GM21447 (cell line): Measurements from ENCODE around the gene ACOT4.
"Not testable (repeated sequence)": the region's sequence is repeated elsewhere in the genome, so short reads cannot be mapped to it uniquely, and the experiment has no call there.

ENCODE experiments used
- ATAC-seq: cut with Tn5 transposase; IDR thresholded peaks from one replicate; pipeline ENCODE4 v1.9.1; 2021; ENCODE audit not compliant: unreplicated experiment

The ACOT4 gene, protein sequence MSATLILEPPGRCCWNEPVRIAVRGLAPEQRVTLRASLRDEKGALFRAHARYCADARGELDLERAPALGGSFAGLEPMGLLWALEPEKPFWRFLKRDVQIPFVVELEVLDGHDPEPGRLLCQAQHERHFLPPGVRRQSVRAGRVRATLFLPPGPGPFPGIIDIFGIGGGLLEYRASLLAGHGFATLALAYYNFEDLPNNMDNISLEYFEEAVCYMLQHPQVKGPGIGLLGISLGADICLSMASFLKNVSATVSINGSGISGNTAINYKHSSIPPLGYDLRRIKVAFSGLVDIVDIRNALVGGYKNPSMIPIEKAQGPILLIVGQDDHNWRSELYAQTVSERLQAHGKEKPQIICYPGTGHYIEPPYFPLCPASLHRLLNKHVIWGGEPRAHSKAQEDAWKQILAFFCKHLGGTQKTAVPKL

GRCh38 chr14:73591690-73592449 lies at the start of gene ACOT4:
Gene ACOT4, plus strand, starts transcription at chr14:73591873. Its CDS starts 87 bp downstream, at chr14:73591960.
- ATAC-seq = peak; percentile 56

GRCh38 chr14:73542961-73543360 lies 48.7 kb upstream of the ACOT4 start:
- ATAC-seq = not testable (repeated sequence)

DNA sequence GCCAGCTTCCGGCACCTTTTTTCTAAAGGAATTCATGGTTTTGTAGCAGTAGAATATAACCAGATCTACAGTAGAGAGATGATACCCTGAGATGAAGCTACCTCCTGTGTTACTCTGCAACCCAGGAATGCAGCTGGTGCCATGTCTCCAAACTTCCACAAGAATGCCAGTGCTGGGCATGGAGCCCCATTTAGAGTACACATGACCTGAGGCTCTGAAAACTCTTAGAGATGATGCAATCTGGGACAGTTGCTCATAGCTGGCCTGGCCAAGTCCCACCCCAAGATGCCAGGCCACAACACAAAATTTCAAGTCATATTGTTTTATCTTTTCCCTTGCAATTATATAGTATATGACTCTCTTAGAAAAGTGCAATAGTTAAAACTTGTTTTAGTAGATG lies 46.3 kb upstream of the ACOT4 start:
- ATAC-seq = not testable (repeated sequence)

- not testable (repeated sequence) for ATAC-seq
Measured at GRCh38 chr14:73549097-73549496, 42.6 kb upstream of the ACOT4 start.

- not testable (repeated sequence) for ATAC-seq
Measured at GRCh38 chr14:73549889-73550524, 41.7 kb upstream of the ACOT4 start.

DNA sequence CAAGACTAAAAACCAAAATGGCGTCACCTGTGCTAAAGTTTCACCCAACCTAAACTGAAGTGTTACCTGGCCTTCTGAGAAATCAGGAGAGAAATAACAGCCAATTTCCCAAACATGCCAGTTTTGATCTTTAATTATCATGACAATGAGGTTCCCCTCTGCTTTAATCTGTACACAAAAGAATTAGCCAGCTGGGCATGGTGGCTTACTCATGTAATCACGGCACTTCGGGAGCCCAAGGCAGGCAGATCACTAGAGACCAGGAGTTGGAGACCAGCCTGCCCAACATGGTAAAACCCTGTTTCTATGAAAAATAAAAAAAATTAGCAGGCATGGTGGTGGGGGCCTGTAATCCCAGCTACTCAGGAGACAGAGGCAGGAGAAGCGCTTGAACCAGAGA lies 37.8 kb upstream of the ACOT4 start:
- no peak for ATAC-seq

- not testable (repeated sequence) for ATAC-seq
Measured at GRCh38 chr14:73557201-73557600, 34.5 kb upstream of the ACOT4 start.

GRCh38 chr14:73558238-73558637 lies 33.4 kb upstream of the ACOT4 start:
- ATAC-seq = not testable (repeated sequence)

- not testable (repeated sequence) for ATAC-seq
Measured at GRCh38 chr14:73562256-73562655, 29.4 kb upstream of the ACOT4 start.

DNA sequence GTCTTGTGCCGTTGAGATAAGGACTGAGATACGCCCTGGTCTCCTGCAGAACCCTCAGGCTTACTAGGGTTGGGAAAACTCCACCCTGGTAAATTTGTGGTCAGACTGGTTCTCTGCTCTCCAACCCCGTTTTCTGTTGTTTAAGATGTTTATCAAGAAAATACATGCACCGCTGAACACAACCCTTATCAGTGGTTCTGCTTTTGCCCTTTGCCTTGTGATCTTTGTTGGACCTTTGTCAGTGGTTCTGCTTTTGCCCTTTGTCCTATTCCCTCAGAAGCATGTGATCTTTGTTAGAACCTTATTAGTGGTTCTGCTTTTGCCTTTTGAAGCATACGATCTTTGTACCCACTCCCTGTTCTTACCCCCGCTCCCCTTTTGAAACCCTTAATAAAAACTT lies 29.0 kb upstream of the ACOT4 start:
- not testable (repeated sequence) for ATAC-seq

DNA sequence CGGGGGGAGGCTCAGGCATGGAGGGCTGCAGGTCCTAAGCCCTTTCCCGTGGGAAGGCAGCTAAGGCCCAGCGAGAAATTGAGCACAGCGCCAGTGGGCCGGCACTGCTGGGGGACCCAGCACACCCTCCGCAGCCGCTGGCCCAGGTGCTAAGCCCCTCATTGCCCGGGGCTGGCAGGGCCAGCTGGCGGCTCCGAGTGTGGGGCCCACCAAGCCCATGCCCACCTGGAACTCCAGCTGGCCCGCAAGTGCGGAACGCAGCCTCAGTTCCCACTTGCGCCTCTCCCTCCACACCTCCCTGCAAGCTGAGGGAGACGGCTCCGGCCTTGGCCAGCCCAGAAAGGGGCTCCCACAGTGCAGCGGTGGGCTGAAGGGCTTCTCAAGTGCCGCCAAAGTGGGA lies 25.2 kb upstream of the ACOT4 start:
- not testable (repeated sequence) for ATAC-seq

DNA sequence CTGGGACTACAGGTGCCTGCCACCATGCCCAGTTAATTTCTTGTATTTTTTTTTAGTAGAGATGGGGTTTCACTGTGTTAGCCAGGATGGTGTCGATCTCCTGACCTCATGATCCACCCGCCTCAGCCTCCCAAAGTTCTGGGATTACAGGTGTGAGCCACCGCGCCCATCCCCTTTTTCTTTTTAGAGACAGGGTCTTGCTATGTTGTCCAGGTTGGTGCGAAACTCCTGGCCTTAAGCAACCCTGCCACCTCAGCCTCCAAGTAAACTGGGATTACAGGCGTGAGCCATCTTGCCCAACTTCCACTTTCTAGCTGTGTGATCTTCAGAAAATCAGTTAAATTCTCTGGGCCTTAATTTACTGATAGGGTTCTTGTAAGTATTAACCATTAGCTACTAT lies 24.7 kb upstream of the ACOT4 start:
- ATAC-seq = not testable (repeated sequence)

- no peak for ATAC-seq
Measured at GRCh38 chr14:73567358-73567757, 24.3 kb upstream of the ACOT4 start.

DNA sequence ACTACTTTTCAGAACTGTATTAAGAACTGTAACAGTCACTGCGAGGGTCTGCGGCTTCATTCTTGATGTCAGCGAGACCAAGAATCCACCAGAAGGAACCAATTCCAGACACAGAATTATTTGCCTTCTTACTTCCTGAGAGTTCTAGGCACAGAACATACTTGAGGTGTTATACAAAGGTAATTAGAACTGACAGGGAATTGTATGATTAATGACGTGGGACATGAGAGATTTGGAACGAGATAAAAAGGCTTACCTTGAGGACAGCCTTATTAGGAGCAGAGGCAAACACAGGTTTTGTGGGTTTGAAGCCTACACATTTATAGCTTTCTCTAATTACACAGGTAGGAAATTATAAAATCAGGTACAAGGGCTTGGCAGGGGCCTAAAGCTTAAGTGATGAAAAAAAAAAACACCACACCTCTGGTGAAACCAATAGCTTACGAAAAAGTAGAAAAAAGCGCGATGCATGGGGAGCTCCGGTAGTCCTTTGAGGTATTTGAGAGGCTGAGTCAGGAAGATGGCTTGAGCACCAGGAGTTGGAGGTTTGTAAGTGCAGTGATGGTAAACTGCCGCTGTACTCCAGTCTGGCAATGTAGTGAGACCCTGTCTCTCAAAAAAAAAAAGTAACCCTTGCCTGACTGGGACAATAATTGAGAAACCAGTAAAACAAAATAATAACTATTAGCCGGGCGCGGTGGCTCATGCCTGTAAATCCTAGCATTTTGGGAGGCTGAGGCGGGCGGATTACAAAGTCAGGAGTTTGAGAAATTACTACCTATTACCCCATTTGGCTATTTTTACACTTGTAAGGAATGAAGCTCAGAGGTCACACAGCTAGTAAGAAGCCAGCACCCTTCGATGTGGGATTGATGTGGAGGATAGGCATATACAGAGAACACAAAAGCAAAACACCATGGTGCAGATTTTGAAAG lies 23.5 kb upstream of the ACOT4 start:
- ATAC-seq = no peak

- ATAC-seq = not testable (repeated sequence)
Measured at GRCh38 chr14:73568886-73569184, 22.8 kb upstream of the ACOT4 start.

DNA sequence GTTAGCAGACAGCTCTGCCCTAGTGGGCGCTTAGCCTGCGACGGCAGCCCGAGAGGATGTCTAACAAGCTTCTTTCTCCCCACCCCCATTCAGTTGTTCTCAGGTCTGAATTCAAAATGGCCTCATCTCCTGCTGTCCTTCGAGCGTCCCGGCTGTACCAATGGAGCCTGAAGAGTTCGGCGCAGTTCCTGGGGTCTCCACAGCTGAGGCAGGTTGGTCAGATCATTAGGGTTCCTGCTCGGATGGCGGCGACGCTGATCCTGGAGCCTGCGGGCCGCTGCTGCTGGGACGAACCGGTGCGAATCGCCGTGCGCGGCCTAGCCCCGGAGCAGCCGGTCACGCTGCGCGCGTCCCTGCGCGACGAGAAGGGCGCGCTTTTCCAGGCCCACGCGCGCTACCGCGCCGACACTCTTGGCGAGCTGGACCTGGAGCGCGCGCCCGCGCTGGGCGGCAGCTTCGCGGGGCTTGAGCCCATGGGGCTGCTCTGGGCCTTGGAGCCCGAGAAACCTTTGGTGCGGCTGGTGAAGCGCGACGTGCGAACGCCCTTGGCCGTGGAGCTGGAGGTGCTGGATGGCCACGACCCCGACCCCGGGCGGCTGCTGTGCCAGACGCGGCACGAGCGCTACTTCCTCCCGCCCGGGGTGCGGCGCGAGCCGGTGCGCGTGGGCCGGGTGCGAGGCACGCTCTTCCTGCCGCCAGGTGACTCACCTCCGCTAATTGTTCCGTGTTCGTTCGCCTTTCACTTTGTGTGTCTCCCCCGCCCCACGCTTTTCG lies 22.3 kb upstream of the ACOT4 start, which contains the start of gene ACOT2:
TSS of gene ACOT2 (plus strand) at position 29 of the 774 bp plus-strand sequence. CDS start at position 57, 28 bp downstream.
- ATAC-seq = peak; percentile 58

- peak; percentile 39 for ATAC-seq
Measured at GRCh38 chr14:73570913-73571312, 20.8 kb upstream of the ACOT4 start.

DNA sequence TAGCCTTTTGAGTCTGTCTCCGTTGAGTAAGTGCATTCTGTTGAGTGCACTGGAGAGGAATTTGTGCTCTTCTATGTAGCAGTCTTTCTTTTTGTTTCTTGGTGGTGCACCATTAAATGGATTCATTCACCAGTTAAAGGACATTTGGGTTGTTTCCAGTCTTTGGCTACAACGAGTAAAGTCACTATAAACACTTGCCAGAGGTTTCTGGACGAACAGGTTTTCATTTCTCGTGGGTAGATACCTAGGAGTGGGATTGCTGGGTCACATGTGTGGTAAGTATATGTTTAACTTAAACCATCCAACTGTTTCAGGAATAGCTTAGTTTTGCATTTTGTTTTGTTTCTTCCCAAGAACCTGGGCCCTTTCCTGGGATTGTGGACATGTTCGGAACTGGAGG lies 18.6 kb upstream of the ACOT4 start:
- ATAC-seq = not testable (repeated sequence)

GRCh38 chr14:73573740-73574139 lies 17.9 kb upstream of the ACOT4 start:
- ATAC-seq = not testable (repeated sequence)

DNA sequence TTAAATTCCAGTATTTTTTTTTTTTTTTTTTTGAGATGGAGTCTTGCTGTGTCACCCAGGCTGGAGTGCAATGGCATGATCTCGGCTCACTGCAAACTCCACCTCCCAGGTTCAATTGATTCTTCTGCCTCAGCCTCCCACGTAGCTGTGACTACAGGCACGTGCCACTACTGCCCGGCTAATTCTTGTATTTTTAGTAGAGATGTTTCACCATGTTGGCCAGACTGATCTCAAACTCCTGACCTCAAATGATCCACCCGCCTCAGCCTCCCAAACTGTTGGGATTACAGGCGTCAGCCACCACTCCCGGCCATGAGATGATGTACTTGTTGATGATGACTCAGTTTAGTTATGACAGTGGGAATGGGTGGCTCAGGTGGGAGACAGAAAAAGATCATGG lies 17.4 kb upstream of the ACOT4 start:
- ATAC-seq = not testable (repeated sequence)
